Activated B cell treated with CpG ODN at 0.5 μM for 24 hours (primary cell): ENCODE data around the gene COX7A2. TPM values are rescaled to one million over a fixed set of nuclear protein-coding genes. Genes with fewer than 3 reads are reported as not detected.

Source experiments
- ATAC-seq: fragments of 200-7000 bp; cut with Tn5 transposase; one replicate; pipeline ENCODE4 v1.10.0; 2021; ENCODE audit warnings: low read depth, mild to moderate bottlenecking, moderate library complexity
- CTCF ChIA-PET: fragments of 350-600 bp; sonication (Branson Sonifier 250); formaldehyde crosslinking; loops from one replicate; lab custom pipeline; 2021; ENCODE audit warnings: antibody characterized with exemption; lab: Charles Lee
- POLR2A ChIA-PET: fragments of 350-600 bp; sonication (Branson Sonifier 250); formaldehyde crosslinking; loops from one replicate; lab custom pipeline; 2021; ENCODE audit warnings: antibody characterized with exemption; lab: Charles Lee
- DNase-seq: peaks from one replicate; pipeline ENCODE4 v3.0.0; 2022
- H3K27ac Mint-ChIP-seq: one replicate; pipeline ENCODE4 v1.8.0; 2020; ENCODE audit warnings: mixed read lengths
- H3K27me3 Mint-ChIP-seq: one replicate; pipeline ENCODE4 v1.8.0; 2021; ENCODE audit warnings: mixed read lengths
- H3K36me3 Mint-ChIP-seq: one replicate; pipeline ENCODE4 v1.8.0; 2021; ENCODE audit warnings: low read depth, mixed read lengths
- H3K4me1 Mint-ChIP-seq: one replicate; pipeline ENCODE4 v1.8.0; 2021; ENCODE audit warnings: mixed read lengths
- H3K4me3 Mint-ChIP-seq: one replicate; pipeline ENCODE4 v1.8.0; 2020; ENCODE audit warnings: mild to moderate bottlenecking, mixed read lengths
- H3K9me3 Mint-ChIP-seq: one replicate; pipeline ENCODE4 v1.8.0; 2020; ENCODE audit warnings: mixed read lengths
- CTCF ChIP-seq: fragments of 200-600 bp; IDR thresholded peaks from one replicate; pipeline ENCODE4 v1.8.0; 2022; ENCODE audit warnings: antibody characterized with exemption, mild to moderate bottlenecking
- intact Hi-C: fragments of 100-400 bp; cut with micrococcal nuclease; formaldehyde crosslinking; loops from one replicate; pipeline ENCODE4 v1.15.1; 2024
- total RNA-seq: library from RNA; stranded (reverse); gene quantifications from 2 replicates; pipeline ENCODE4 v1.2.3, GENCODE V29; 2022

Gene COX7A2
- total RNA-seq, 1 donor from 2014 or later, result 259 TPM

- intact Hi-C loops, result loop anchor here (1.0 kb wide), 1 partner anchor 1472 kb away; no protein-coding TSS in a partner anchor
- Mint-ChIP-seq H3K36me3 (no peaks in the 10 kb centered on the region), H3K4me3 (no peak overlapping the region), H3K27me3 (peaks cover 58% of the 10 kb centered on the region), H3K9me3 (no peaks in the 10 kb centered on the region), H3K27ac (no peak overlapping the region), H3K4me1 (peaks cover 29% of the 10 kb centered on the region)
- ChIA-PET CTCF (interaction anchor here (0.6 to 10.6 kb wide), 19 partner anchors 9 to 1535 kb away, joined by 3 to 272 read pairs (median 3); no protein-coding TSS in a partner anchor), POLR2A (interaction anchor here (0.7 kb wide), 1 partner anchor 1472 kb away, joined by 4 read pairs; no protein-coding TSS in a partner anchor)
- no peak for DNase-seq
- ATAC-seq, result no peak
- TF ChIP-seq CTCF, result peak; percentile 40
These were observed 32.5 kb downstream of the COX7A2 start for GRCh38 chr6:75210885-75211739.

- ATAC-seq, result no peak
- ChIA-PET POLR2A (interaction anchor here (1.8 kb wide), 1 partner anchor 34 kb away, joined by 8 read pairs; the partner anchor contains the start of gene COX7A2), CTCF (interaction anchor here (0.7 to 10.6 kb wide), 24 partner anchors 9 to 1557 kb away, joined by 3 to 272 read pairs (median 5); partner anchors contain the start of genes COX7A2 and TMEM30A)
- DNase-seq, result no peak
- Mint-ChIP-seq H3K27ac (no peak overlapping the region), H3K9me3 (no peaks in the 10 kb centered on the region), H3K4me1 (peaks cover 46% of the 10 kb centered on the region), H3K27me3 (peaks cover 68% of the 10 kb centered on the region), H3K36me3 (no peaks in the 10 kb centered on the region), H3K4me3 (peak overlapping the region; percentile 78)
- no peak for TF ChIP-seq CTCF
- intact Hi-C loops, result loop anchor here (1.0 to 5.0 kb wide), 6 partner anchors 34 to 1757 kb away; partner anchors contain the start of genes CGAS and COX7A2
These were observed 34.3 kb downstream of the COX7A2 start for GRCh38 chr6:75209184-75209723.

- Mint-ChIP-seq H3K27me3 (peaks cover 71% of the 10 kb centered on the region), H3K4me3 (peak overlapping the region; percentile 78), H3K9me3 (no peaks in the 10 kb centered on the region), H3K4me1 (peaks cover 52% of the 10 kb centered on the region), H3K36me3 (no peaks in the 10 kb centered on the region), H3K27ac (peak overlapping the region; percentile 30)
- intact Hi-C loops, result loop anchor here (1.0 to 5.0 kb wide), 7 partner anchors 34 to 1756 kb away; partner anchors contain the start of genes CGAS and COX7A2
- CTCF ChIA-PET, result interaction anchor here (0.5 to 10.6 kb wide), 26 partner anchors 10 to 1556 kb away, joined by 3 to 272 read pairs (median 4); partner anchors contain the start of genes COX7A2 and TMEM30A
- TF ChIP-seq CTCF, result peak; percentile 56
- peak; percentile 63 for DNase-seq
- POLR2A ChIA-PET, result interaction anchor here (1.8 kb wide), 1 partner anchor 35 kb away, joined by 8 read pairs; the partner anchor contains the start of gene COX7A2
- ATAC-seq, result peak; percentile 76
These were observed 35.1 kb downstream of the COX7A2 start for GRCh38 chr6:75208298-75209183.

- H3K9me3 Mint-ChIP-seq, result no peaks in the 10 kb centered on the region
- POLR2A ChIA-PET, result no interaction called here
- peak overlapping the region; percentile 67 for H3K4me3 Mint-ChIP-seq
- no peak for TF ChIP-seq CTCF
- H3K4me1 Mint-ChIP-seq, result peaks cover 60% of the 10 kb centered on the region
- DNase-seq (no peak), ATAC-seq (no peak)
- H3K27ac Mint-ChIP-seq, result no peak overlapping the region
- CTCF ChIA-PET, result interaction anchor here (1.3 to 10.6 kb wide), 2 partner anchors 1466 to 1480 kb away, joined by 3 to 272 read pairs; no protein-coding TSS in a partner anchor
- no peaks in the 10 kb centered on the region for H3K36me3 Mint-ChIP-seq
- intact Hi-C loops, result loop anchor here (5.0 kb wide), 1 partner anchor 1754 kb away; the partner anchor contains the start of gene CGAS
- H3K27me3 Mint-ChIP-seq, result peaks cover 79% of the 10 kb centered on the region
These were observed 36.8 kb downstream of the COX7A2 start for GRCh38 chr6:75206576-75207342.
